Uterus (tissue), 4 donors: Measurements from ENCODE around the gene IFNA6. TPM values are rescaled to one million over a fixed set of nuclear protein-coding genes. Genes with fewer than 3 reads are reported as not detected.

ENCODE experiments used
- DNase-seq, 2 donors: peaks; one replicate each; pipeline ENCODE4 v3.0.0-alpha.2; 2019 to 2020
- H3K27ac ChIP-seq, 2 donors: fragments of 200-600 bp; sonication (generic); 1 replicate in 1 of 2; 2 replicates in 1 of 2; pipeline ENCODE4 v1.5.1; 2016 to 2018
- H3K27me3 ChIP-seq, 2 donors: fragments of 200-600 bp; sonication (generic); one replicate each; pipeline ENCODE4 v1.5.1; 2018 to 2019; ENCODE audit warnings: control low read depth in 1 of 2
- H3K36me3 ChIP-seq, 2 donors: fragments of 200-600 bp; sonication (generic); one replicate each; pipeline ENCODE4 v1.5.1; 2019; ENCODE audit warnings: control low read depth in 1 of 2
- H3K4me1 ChIP-seq, 2 donors: fragments of 200-600 bp; sonication (generic); one replicate each; pipeline ENCODE4 v1.5.1; 2018 to 2019; ENCODE audit warnings: control low read depth in 1 of 2
- H3K4me3 ChIP-seq, 2 donors: fragments of 200-600 bp; sonication (generic); 1 replicate in 1 of 2; 2 replicates in 1 of 2; pipeline ENCODE4 v1.5.1; 2018 to 2019; ENCODE audit warnings: mild to moderate bottlenecking in 1 of 2
- H3K9me3 ChIP-seq, 2 donors: fragments of 200-600 bp; sonication (generic); one replicate each; pipeline ENCODE4 v1.5.1; 2019; ENCODE audit warnings: control low read depth in 1 of 2
- POLR2A ChIP-seq, 2 donors: fragments of 450-650 bp; IDR thresholded peaks; one replicate each; pipeline ENCODE4 v1.6.1; 2016; ENCODE audit warnings: antibody characterized with exemption in 2 of 2, mild to moderate bottlenecking in 1 of 2, moderate library complexity in 1 of 2
- intact Hi-C: fragments of 100-400 bp; cut with DNase I; formaldehyde crosslinking; loops from one replicate; pipeline ENCODE4 v1.15.1; 2023; ENCODE audit warnings: low total_unique reads
- total RNA-seq, 4 donors: library from RNA; depleted of rRNA in 3 of 4; stranded (reverse); fragments of >200 nt in 3 of 4; gene quantifications; one replicate each; pipeline versions ENCODE4 v1.1.0 to v1.2.4, GENCODE V29; 2014 to 2023
- TF ChIP-seq, protein P1 (sequence below), 4 experiments: fragments of 200-600 bp in 2 of 4; fragments of 450-650 bp in 2 of 4; sonication (generic) in 2 of 4; IDR thresholded peaks; one replicate each; pipeline ENCODE4 v1.5.1; 2016 to 2019; ENCODE audit warnings: antibody characterized with exemption in 4 of 4, mild to moderate bottlenecking in 2 of 4, moderate library complexity in 1 of 4
- donor health status: DM: yes; HTN: yes; CAD: no.

Gene IFNA6
- total RNA-seq, 4 donors from 2014 or later, result not detected

DNA sequence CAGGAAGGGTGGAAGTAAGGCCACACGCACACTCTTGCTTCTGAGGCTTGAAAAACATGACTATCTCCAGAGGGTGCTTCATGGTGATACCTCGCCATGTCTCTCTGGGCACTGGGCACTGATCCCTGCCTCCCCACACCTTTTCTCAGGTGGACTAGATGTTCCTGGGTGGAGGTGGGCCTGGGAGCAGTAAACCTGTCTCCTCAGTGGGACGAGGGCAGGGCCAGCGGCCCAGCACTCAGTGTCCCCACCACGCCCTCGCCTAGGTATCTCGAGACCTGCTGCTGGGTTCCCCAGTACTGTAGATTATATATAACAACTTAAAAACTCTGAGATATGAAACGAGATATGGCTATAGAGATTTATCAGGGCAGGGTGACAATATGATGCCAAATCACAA lies 11.6 kb upstream of the IFNA6 start:
- H3K9me3 ChIP-seq, result no peaks in the 10 kb centered on the region
- H3K4me3 ChIP-seq, result no peak overlapping the region
- no peak for DNase-seq
- TF ChIP-seq POLR2A (IDR thresholded peaks at IDR 0.05), result no peak
- TF ChIP-seq, protein P1, sequence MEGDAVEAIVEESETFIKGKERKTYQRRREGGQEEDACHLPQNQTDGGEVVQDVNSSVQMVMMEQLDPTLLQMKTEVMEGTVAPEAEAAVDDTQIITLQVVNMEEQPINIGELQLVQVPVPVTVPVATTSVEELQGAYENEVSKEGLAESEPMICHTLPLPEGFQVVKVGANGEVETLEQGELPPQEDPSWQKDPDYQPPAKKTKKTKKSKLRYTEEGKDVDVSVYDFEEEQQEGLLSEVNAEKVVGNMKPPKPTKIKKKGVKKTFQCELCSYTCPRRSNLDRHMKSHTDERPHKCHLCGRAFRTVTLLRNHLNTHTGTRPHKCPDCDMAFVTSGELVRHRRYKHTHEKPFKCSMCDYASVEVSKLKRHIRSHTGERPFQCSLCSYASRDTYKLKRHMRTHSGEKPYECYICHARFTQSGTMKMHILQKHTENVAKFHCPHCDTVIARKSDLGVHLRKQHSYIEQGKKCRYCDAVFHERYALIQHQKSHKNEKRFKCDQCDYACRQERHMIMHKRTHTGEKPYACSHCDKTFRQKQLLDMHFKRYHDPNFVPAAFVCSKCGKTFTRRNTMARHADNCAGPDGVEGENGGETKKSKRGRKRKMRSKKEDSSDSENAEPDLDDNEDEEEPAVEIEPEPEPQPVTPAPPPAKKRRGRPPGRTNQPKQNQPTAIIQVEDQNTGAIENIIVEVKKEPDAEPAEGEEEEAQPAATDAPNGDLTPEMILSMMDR (IDR thresholded peaks at IDR 0.05), result no peak
- no peaks in the 10 kb centered on the region for H3K36me3 ChIP-seq
- H3K4me1 ChIP-seq, result no peaks in the 10 kb centered on the region
- no peak overlapping the region for H3K27ac ChIP-seq
- H3K27me3 ChIP-seq, result no peaks in the 10 kb centered on the region
- intact Hi-C loops, result no loop called here

DNA sequence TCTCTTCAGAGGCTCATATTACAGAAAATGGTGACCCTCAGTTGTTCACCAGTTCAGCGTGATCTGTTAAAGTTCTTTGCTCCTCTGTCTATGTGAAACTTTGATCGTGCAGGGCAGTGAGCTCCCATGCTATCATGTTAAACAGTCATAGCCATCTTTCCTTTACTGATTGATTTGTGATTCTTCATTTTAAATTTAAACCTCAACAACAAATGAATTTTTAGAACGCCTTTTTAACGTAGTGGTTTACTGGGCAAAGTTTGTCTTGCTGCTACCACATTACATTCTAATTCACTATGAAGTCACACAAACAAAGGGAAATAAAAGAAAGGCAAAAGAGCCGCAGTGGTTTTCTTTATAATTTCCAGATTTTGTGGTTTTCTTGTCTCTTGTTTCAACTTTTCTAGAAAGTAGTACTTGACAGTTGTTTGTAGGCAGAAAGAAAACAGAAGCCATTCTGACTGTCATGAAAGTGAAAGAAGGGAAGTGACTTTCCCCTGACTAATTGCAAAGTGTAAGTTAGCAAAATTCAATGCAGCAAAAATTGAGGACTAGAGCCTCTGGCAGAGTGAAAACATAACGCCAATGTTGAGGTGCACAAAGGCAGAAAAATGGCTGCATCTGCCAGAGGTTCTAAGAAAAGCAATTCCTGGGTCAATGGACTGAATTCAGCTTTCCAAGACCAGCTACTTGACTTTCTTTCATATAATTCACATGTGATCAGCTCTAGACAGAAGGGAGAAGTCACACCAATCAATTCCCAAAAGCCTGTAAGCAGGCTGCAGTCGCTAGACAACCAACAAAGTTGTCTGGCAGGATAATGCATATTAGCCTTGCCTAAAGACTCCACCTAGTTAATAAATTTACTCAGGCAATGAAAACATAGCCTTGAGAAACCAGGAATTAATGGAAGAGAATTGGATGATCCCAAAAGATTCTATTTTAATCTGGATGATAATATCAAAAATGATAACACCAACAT lies 7.1 kb upstream of the IFNA6 start:
- Histone ChIP-seq H3K4me3 (no peak overlapping the region), H3K27me3 (no peaks in the 10 kb centered on the region), H3K9me3 (no peaks in the 10 kb centered on the region), H3K36me3 (no peaks in the 10 kb centered on the region), H3K4me1 (no peaks in the 10 kb centered on the region), H3K27ac (no peak overlapping the region)
- no peak for TF ChIP-seq POLR2A (IDR thresholded peaks at IDR 0.05)
- TF ChIP-seq, protein P1 (IDR thresholded peaks at IDR 0.05), result no peak
- no peak for DNase-seq
- intact Hi-C loops, result no loop called here

DNA sequence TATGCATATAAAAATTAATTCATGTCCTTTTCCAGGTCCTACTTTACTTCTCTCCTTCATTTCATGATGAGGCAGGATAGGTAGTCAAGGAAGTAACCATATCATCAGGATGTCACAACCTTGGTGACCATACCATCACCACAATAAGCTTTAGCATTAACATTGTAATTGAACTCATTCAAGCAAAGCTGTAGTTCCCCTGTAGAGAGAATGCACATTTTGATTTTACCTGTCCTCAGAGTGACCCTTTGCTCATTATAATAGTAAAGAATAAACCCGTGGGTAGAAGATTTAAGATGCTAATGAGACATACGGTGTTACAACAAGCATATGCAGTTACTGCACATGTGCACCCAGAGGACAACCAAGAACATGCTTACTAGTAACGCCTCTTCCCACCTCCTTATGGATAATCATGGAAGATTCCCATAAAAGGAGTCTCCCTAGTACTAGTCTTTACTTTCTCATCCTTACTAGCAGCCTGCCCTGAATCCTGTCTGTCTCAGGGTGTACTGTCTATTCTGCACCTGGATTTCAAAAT lies 2.2 kb downstream of the IFNA6 start:
- intact Hi-C loops, result loop anchor here (10.0 kb wide), 1 partner anchor 436 kb away; no protein-coding TSS in a partner anchor
- Histone ChIP-seq H3K27ac (no peak overlapping the region), H3K4me3 (no peak overlapping the region), H3K4me1 (no peaks in the 10 kb centered on the region), H3K36me3 (no peaks in the 10 kb centered on the region), H3K9me3 (peaks cover 0 to 7% of the 10 kb centered on the region in 2 donors), H3K27me3 (no peaks in the 10 kb centered on the region)
- TF ChIP-seq, protein P1 (IDR thresholded peaks at IDR 0.05), result no peak
- no peak for TF ChIP-seq POLR2A (IDR thresholded peaks at IDR 0.05)
- DNase-seq, result no peak

DNA sequence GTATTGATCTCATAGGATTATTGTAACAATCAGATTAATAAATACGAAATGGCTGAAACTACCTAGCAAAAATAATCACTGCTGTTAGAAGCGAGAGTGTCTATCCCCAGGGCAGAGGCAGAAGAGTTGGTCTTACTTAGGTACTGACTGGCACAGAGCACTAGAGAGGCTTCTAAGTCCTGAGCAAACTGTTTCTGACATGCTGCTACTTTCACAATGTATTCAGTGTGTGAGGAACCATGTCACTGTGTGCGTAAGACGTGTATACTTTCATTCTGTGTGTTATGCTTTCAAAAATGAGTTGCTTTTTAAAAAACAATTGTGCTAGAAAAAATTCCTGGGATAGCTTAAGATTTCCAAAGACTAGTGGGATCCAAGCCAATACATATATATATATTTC lies 10.0 kb downstream of the IFNA6 start:
- Histone ChIP-seq H3K4me1 (peaks cover 0 to 5% of the 10 kb centered on the region in 2 donors), H3K4me3 (no peak overlapping the region), H3K27me3 (no peaks in the 10 kb centered on the region), H3K27ac (no peak overlapping the region), H3K36me3 (no peaks in the 10 kb centered on the region), H3K9me3 (peaks cover 0 to 6% of the 10 kb centered on the region in 2 donors)
- DNase-seq, result no peak
- TF ChIP-seq, protein P1 (IDR thresholded peaks at IDR 0.05), result no peak
- no peak for TF ChIP-seq POLR2A (IDR thresholded peaks at IDR 0.05)
- intact Hi-C loops, result loop anchor here (10.0 kb wide), 1 partner anchor 444 kb away; no protein-coding TSS in a partner anchor

DNA sequence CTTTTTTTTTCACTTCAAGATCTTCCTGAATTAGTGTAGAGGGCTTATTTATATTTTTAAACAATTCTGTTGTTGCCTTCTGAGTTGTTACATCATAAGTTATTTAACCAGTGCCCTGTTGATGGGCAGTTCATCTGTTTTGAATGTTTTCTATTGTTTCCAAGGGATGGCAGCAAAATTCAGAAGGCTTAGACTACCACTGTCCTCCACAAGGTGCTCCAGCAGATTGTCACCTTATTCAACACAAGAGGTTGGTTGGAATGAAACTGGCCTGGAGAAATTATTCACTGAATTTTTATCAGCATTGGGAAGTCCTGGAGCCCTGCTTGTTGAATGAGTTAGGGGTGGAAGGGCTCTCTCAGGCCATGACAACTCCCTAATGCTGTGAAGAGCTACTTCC lies 14.2 kb downstream of the IFNA6 start:
- Histone ChIP-seq H3K4me1 (peaks cover 5 to 8% of the 10 kb centered on the region in 2 donors), H3K4me3 (no peak overlapping the region), H3K9me3 (no peaks in the 10 kb centered on the region), H3K27me3 (no peaks in the 10 kb centered on the region), H3K36me3 (no peaks in the 10 kb centered on the region), H3K27ac (no peak overlapping the region)
- no peak for DNase-seq
- intact Hi-C loops, result loop anchor here (10.0 kb wide), 1 partner anchor 468 kb away; the partner anchor contains the start of gene MTAP
- no peak for TF ChIP-seq POLR2A (IDR thresholded peaks at IDR 0.05)
- TF ChIP-seq, protein P1 (IDR thresholded peaks at IDR 0.05), result no peak
